Hepatocyte (in vitro differentiated cells): ENCODE measurements around the gene USP24.

Experiments used
- CTCF ChIP-seq: fragments of 200-600 bp; sonication (generic); IDR thresholded peaks from 2 replicates; pipeline ENCODE4 v1.5.1; 2016; ENCODE audit warnings: antibody characterized with exemption, mild to moderate bottlenecking; ENCODE audit not compliant: poor library complexity
- EZH2 ChIP-seq: fragments of 200-600 bp; sonication (generic); IDR thresholded peaks from 2 replicates; pipeline ENCODE4 v1.6.1; 2016; ENCODE audit warnings: antibody characterized with exemption, mild to moderate bottlenecking, borderline replicate concordance
- EZH2phosphoT487 ChIP-seq: fragments of 200-600 bp; sonication (generic); IDR thresholded peaks from one replicate; pipeline ENCODE4 v1.6.1; 2018; ENCODE audit warnings: antibody characterized with exemption, mild to moderate bottlenecking, low read depth, moderate library complexity; ENCODE audit not compliant: unreplicated experiment, severe bottlenecking

- TF ChIP-seq EZH2phosphoT487 (no peak), CTCF (no peak), EZH2 (no peak)
These were observed 18.9 kb upstream of the USP24 start for GRCh38 chr1:55234016-55234415.
